Breast epithelium (tissue), 3 donors: ENCODE data around the gene SPIRE1.

Source experiments
- CTCF ChIP-seq, 3 donors: fragments of 450-650 bp; IDR thresholded peaks; one replicate each; pipeline ENCODE4 v1.5.1; 2016 to 2017; ENCODE audit warnings: antibody characterized with exemption in 3 of 3, mild to moderate bottlenecking in 3 of 3, moderate library complexity in 3 of 3
- POLR2A ChIP-seq: fragments of 450-650 bp; IDR thresholded peaks from one replicate; pipeline ENCODE4 v1.6.1; 2016; ENCODE audit warnings: antibody characterized with exemption, mild to moderate bottlenecking, moderate library complexity
- POLR2AphosphoS5 ChIP-seq, 3 donors: sonication (generic); formaldehyde crosslinking; IDR thresholded peaks; one replicate each; pipeline ENCODE4 v1.6.1; 2017; ENCODE audit warnings: antibody characterized with exemption in 3 of 3

- TF ChIP-seq POLR2AphosphoS5 (IDR thresholded peaks at IDR 0.05): no peak
- no peak for TF ChIP-seq CTCF (IDR thresholded peaks at IDR 0.05)
- TF ChIP-seq POLR2A: no peak
Measured at GRCh38 chr18:12564378-12564777, 93.5 kb downstream of the SPIRE1 start.
